Caco-2 (cell line): ENCODE measurements around the gene FAM111A. TPM values are rescaled to one million over a fixed set of nuclear protein-coding genes. Genes with fewer than 3 reads are reported as not detected.
A peak's percentile ranks its signal among the peaks of the same experiment; 100 is the strongest.
"Not testable (repeated sequence)": the region's sequence is repeated elsewhere in the genome, so short reads cannot be mapped to it uniquely, and the experiment has no call there.

Experiments
- BruUV-seq: library from RNA; stranded (reverse); fragments of 400-500 nt; replicated peaks from 2 replicates; lab custom pipeline; 2021; lab: Mats Ljungman, UMichigan
- CTCF ChIA-PET: fragments of 300-600 bp; sonication (Branson Sonifier 250); formaldehyde crosslinking; loops from one replicate; lab custom pipeline; 2022; ENCODE audit warnings: antibody characterized with exemption; lab: Charles Lee
- POLR2A ChIA-PET: fragments of 300-600 bp; sonication (Branson Sonifier 250); formaldehyde crosslinking; loops from one replicate; lab custom pipeline; 2022; ENCODE audit warnings: antibody characterized with exemption; lab: Charles Lee
- DNase-seq, 2 experiments: peaks; one replicate each; pipeline versions ENCODE4 v3.0.0 to v3.0.0-alpha.2; 2020 to 2022
- H3K27me3 ChIP-seq: replicated peaks from 2 replicates; pipeline ENCODE4 v1.6.0; 2011; ENCODE audit warnings: low read length; ENCODE audit not compliant: control insufficient read depth, insufficient read depth
- H3K36me3 ChIP-seq: 2 replicates; pipeline ENCODE4 v1.5.1; 2011; ENCODE audit warnings: low read length; ENCODE audit not compliant: control insufficient read depth, insufficient read depth
- H3K4me1 ChIP-seq: fragments of 250-450 bp; sonication (Bioruptor Pico); 2 replicates; pipeline ENCODE4 v1.5.1; 2020; ENCODE audit warnings: mild to moderate bottlenecking
- H3K4me3 ChIP-seq: 2 replicates; pipeline ENCODE4 v1.5.1; 2011; ENCODE audit warnings: low read depth, mild to moderate bottlenecking, control low read depth, low read length
- H3K9me3 ChIP-seq: fragments of 250-450 bp; sonication (Bioruptor Pico); 2 replicates; pipeline ENCODE4 v1.5.1; 2020; ENCODE audit warnings: mild to moderate bottlenecking, moderate library complexity
- H3K27ac Mint-ChIP-seq: one replicate; pipeline ENCODE4 v1.8.0; 2022; ENCODE audit warnings: mixed read lengths; ENCODE audit not compliant: unreplicated experiment
- H3K27me3 Mint-ChIP-seq: one replicate; pipeline ENCODE4 v1.8.0; 2022; ENCODE audit warnings: mixed read lengths; ENCODE audit not compliant: insufficient read depth, unreplicated experiment
- H3K36me3 Mint-ChIP-seq: one replicate; pipeline ENCODE4 v1.8.0; 2022; ENCODE audit warnings: mild to moderate bottlenecking, mixed read lengths; ENCODE audit not compliant: insufficient read depth, unreplicated experiment
- H3K4me1 Mint-ChIP-seq: one replicate; pipeline ENCODE4 v1.8.0; 2022; ENCODE audit warnings: low read depth, mixed read lengths; ENCODE audit not compliant: unreplicated experiment
- H3K4me3 Mint-ChIP-seq: one replicate; pipeline ENCODE4 v1.8.0; 2022; ENCODE audit warnings: mild to moderate bottlenecking, moderate library complexity, mixed read lengths; ENCODE audit not compliant: unreplicated experiment
- H3K9me3 Mint-ChIP-seq: one replicate; pipeline ENCODE4 v1.8.0; 2022; ENCODE audit warnings: mixed read lengths; ENCODE audit not compliant: unreplicated experiment
- CTCF ChIP-seq, 2 experiments: fragments of 200-600 bp in 1 of 2; IDR thresholded peaks; 1 replicate in 1 of 2; 2 replicates in 1 of 2; pipeline versions ENCODE4 v1.5.1 to v1.8.0; 2011 to 2022; ENCODE audit warnings: antibody characterized with exemption in 1 of 2, control low read depth in 1 of 2, inconsistent platforms in 1 of 2, low read depth in 1 of 2, low read length in 1 of 2, mild to moderate bottlenecking in 1 of 2, moderate library complexity in 1 of 2; ENCODE audit not compliant: insufficient read depth in 1 of 2, severe bottlenecking in 1 of 2, unreplicated experiment in 1 of 2
- intact Hi-C: fragments of 100-400 bp; cut with micrococcal nuclease; formaldehyde crosslinking; loops from one replicate; pipeline ENCODE4 v1.10.0; 2022; ENCODE audit not compliant: unreplicated experiment
- total RNA-seq: library from RNA; stranded (reverse); gene quantifications from 2 replicates; pipeline ENCODE4 v1.2.3, GENCODE V29; 2022

FAM111A gene
- total RNA-seq, 1 experiment from 2014 or later, result 78.8 TPM

DNA sequence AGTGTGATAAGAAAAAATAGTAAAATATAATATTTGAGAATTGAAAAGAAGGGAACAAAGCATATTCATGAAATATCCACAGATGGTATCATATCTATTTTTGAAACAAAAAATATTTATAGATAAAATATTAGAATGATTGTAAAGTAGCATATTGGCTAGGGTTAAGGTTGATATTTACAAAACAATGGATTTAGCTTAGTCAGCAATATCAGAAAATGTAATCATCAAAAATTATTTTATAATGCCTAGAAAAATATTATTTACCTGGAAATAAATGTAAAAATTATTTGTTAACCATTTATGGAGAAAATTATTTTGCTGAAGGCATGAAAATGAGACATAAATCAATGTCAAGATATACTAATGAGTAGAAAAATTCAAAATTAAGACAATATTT lies 22.8 kb upstream of the FAM111A start:
- intact Hi-C loops, result no loop called here
- Histone ChIP-seq H3K27me3 (no peaks in the 10 kb centered on the region), H3K4me3 (no peak overlapping the region), H3K4me1 (no peaks in the 10 kb centered on the region), H3K9me3 (peaks cover 25% of the 10 kb centered on the region), H3K36me3 (peaks cover 2% of the 10 kb centered on the region)
- CTCF ChIA-PET, result no interaction called here
- POLR2A ChIA-PET, result no interaction called here
- Mint-ChIP-seq H3K4me3 (no peak overlapping the region), H3K36me3 (peaks cover 81% of the 10 kb centered on the region), H3K27ac (no peak overlapping the region), H3K27me3 (no peaks in the 10 kb centered on the region), H3K9me3 (peaks cover 28% of the 10 kb centered on the region), H3K4me1 (no peaks in the 10 kb centered on the region)
- BruUV-seq, result no TSS peak
- TF ChIP-seq CTCF (IDR thresholded peaks at IDR 0.05; ENCODE audit: insufficient read depth in 1 of 2, low read depth in 1 of 2, low read length in 1 of 2, severe bottlenecking in 1 of 2, unreplicated experiment in 1 of 2), result no peak
- DNase-seq, result no peak

GRCh38 chr11:59135648-59136461 lies 6.8 kb upstream of the FAM111A start:
- no peak overlapping the region for H3K4me3 ChIP-seq
- CTCF ChIA-PET, result interaction anchor here (0.8 to 2.0 kb wide), 5 partner anchors 9 to 50 kb away, joined by 3 to 5 read pairs (median 3); no protein-coding TSS in a partner anchor

GRCh38 chr11:59136551-59136950 lies 6.1 kb upstream of the FAM111A start:
- H3K27me3 ChIP-seq, H3K36me3 ChIP-seq, H3K4me1 ChIP-seq, H3K4me1 Mint-ChIP-seq, H3K4me3 Mint-ChIP-seq, H3K4me3 ChIP-seq, H3K27ac Mint-ChIP-seq, DNase-seq, BruUV-seq, H3K27me3 Mint-ChIP-seq: not testable (repeated sequence)
- Mint-ChIP-seq H3K36me3 (peaks cover 28% of the 10 kb centered on the region), H3K9me3 (peaks cover 19% of the 10 kb centered on the region)
- POLR2A ChIA-PET, result interaction anchor here (0.6 kb wide), 1 partner anchor 76 kb away, joined by 3 read pairs; no protein-coding TSS in a partner anchor
- CTCF ChIA-PET, result interaction anchor here (1.0 to 2.0 kb wide), 2 partner anchors 18 to 30 kb away, joined by 3 to 4 read pairs; no protein-coding TSS in a partner anchor
- intact Hi-C loops, result loop anchor here (1.0 kb wide), 1 partner anchor 39 kb away; no protein-coding TSS in a partner anchor
- H3K9me3 ChIP-seq, result peaks cover 13% of the 10 kb centered on the region

More at GRCh38 chr11:59135648-59136461, 6.8 kb upstream of the FAM111A start:
- Histone ChIP-seq H3K9me3 (peaks cover 20% of the 10 kb centered on the region), H3K4me1 (no peaks in the 10 kb centered on the region), H3K27me3 (no peaks in the 10 kb centered on the region), H3K36me3 (0 out of 2 replicates have a peak, but pooled peaks cover 2% of the 10 kb centered on the region)
- peaks cover 1% of the 10 kb centered on the region for H3K4me1 Mint-ChIP-seq
- H3K27ac Mint-ChIP-seq, result no peak overlapping the region
- DNase-seq, result peak; percentile 53 to 77
- peaks cover 24% of the 10 kb centered on the region for H3K9me3 Mint-ChIP-seq
- intact Hi-C loops, result loop anchor here (1.0 kb wide), 1 partner anchor 39 kb away; no protein-coding TSS in a partner anchor
- no peaks in the 10 kb centered on the region for H3K27me3 Mint-ChIP-seq
- no peak overlapping the region for H3K4me3 Mint-ChIP-seq
- no TSS peak for BruUV-seq
- H3K36me3 Mint-ChIP-seq, result peaks cover 35% of the 10 kb centered on the region
- peak; percentile 79 to 88 for TF ChIP-seq CTCF (IDR thresholded peaks at IDR 0.05; ENCODE audit: insufficient read depth in 1 of 2, low read depth in 1 of 2, low read length in 1 of 2, severe bottlenecking in 1 of 2, unreplicated experiment in 1 of 2)
- POLR2A ChIA-PET, result interaction anchor here (0.6 kb wide), 1 partner anchor 75 kb away, joined by 3 read pairs; no protein-coding TSS in a partner anchor
